ENCODE data around the gene NMT2.

- TF ChIP-seq EZH2 (IDR thresholded peaks at IDR 0.05; ENCODE audit: borderline replicate concordance, low read depth, low read length, poor library complexity, severe bottlenecking) (no peak), CTCF (conservative IDR thresholded peaks at IDR 0.05; ENCODE audit: low read depth, low read length) (no peak)
These were observed 12.2 kb upstream of the NMT2 start for GRCh38 chr10:15180736-15181135.
